GM12891 (cell line): ENCODE measurements around the gene KIT.

ENCODE experiments used
- POLR2A ChIP-seq: IDR thresholded peaks from 2 replicates; pipeline ENCODE4 v1.6.1; 2011; ENCODE audit warnings: low read depth, low read length, control low read depth
- POLR2AphosphoS5 ChIP-seq: IDR thresholded peaks from 2 replicates; pipeline ENCODE4 v1.6.1; 2011; ENCODE audit warnings: low read depth, low read length, control low read depth
- SPI1 ChIP-seq: IDR thresholded peaks from 2 replicates; pipeline ENCODE4 v1.6.1; 2011; ENCODE audit warnings: low read depth, low read length, control low read depth

DNA sequence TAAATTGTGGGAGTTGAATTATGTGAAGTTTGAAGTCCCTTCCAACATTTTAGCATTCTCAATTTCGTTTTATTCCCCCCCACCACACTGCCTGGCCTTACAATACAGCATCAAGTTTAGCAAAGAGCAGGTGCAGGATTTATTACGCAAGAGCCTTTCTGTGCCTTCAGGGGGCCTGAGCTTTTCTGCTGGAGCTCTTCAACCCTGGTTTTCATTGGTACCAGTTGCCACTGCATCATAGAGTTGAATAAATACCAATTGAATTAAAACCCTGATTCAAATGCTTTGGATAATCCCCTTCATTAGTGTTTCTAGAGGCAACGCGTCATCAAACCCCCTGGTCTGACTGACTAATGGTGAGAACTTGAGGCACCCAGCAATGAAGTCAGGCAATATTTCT, 43.6 kb upstream of the KIT start:
- TF ChIP-seq POLR2A: no peak
- TF ChIP-seq SPI1: no peak
- TF ChIP-seq POLR2AphosphoS5: no peak
